Measurements from ENCODE around the gene TTC36. TPM values are rescaled to one million over a fixed set of nuclear protein-coding genes. Genes with fewer than 3 reads are reported as not detected.
"Not testable (repeated sequence)": the region's sequence is repeated elsewhere in the genome, so short reads cannot be mapped to it uniquely, and the experiment has no call there.

Gene TTC36
- total RNA-seq, 1 donor from 2014 or later, result 1.0 TPM

DNA sequence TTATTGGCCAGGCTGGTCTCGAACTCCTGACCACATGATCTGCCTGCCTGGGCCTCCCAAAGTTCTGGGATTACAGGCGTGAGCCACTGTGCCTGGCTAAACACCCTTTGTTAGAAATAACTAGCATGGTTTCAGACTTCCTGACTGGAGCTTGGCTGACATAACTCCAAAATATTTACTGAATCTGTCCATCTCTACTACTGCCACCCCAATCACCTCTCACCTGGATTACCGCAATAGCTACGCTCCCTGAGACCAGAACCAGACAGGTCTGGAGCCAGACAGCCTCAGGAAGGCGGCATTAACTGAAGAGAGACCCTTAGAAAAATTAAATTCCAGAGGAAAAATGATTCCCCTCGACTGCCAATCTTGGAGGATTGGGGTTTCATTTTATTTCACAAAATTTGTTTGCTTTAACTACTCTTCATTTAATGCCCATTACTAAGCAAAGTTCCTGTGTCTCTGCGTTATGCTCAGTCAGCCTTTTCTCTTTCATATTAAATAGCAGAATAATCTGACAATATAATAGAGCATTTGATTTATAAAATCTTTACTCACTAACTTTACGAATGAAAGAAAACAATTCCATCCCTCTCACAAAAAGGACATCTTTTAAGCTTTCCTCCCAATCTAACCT is 16.9 kb downstream of the TTC36 start:
- peaks cover 12 to 24% (median 22%) of the 10 kb centered on the region in 3 donors for H3K36me3 ChIP-seq (ENCODE audit: control insufficient read depth in 3 of 3, insufficient read depth in 3 of 3, low read length in 3 of 3)

GRCh38 chr11:118544647-118545010 is 17.4 kb downstream of the TTC36 start:
- no peak overlapping the region for H3K27ac ChIP-seq (ENCODE audit: low read depth, low read length)
- no peak overlapping the region for H3K4me3 ChIP-seq (ENCODE audit: low read length in 3 of 3)
- H3K27me3 ChIP-seq (ENCODE audit: control insufficient read depth in 3 of 3, insufficient read depth in 3 of 3, low read length in 3 of 3), result no peaks in the 10 kb centered on the region
- H3K36me3 ChIP-seq (ENCODE audit: control insufficient read depth in 3 of 3, insufficient read depth in 3 of 3, low read length in 3 of 3), result peaks cover 12 to 24% (median 22%) of the 10 kb centered on the region in 3 donors
- H3K9ac ChIP-seq (ENCODE audit: low read depth in 1 of 3, low read length in 3 of 3), result no peak overlapping the region
- H3K4me1 ChIP-seq (ENCODE audit: control insufficient read depth in 3 of 3, insufficient read depth in 3 of 3, low read length in 3 of 3), result no peaks in the 10 kb centered on the region
- H3K9me3 ChIP-seq (ENCODE audit: control insufficient read depth in 3 of 3, low read length in 3 of 3), result no peaks in the 10 kb centered on the region

More for the DNA sequence above, 16.9 kb downstream of the TTC36 start:
- Histone ChIP-seq H3K4me1 (ENCODE audit: control insufficient read depth in 3 of 3, insufficient read depth in 3 of 3, low read length in 3 of 3) (no peaks in the 10 kb centered on the region), H3K9me3 (ENCODE audit: control insufficient read depth in 3 of 3, low read length in 3 of 3) (no peaks in the 10 kb centered on the region), H3K9ac (ENCODE audit: low read depth in 1 of 3, low read length in 3 of 3) (no peak overlapping the region), H3K27me3 (ENCODE audit: control insufficient read depth in 3 of 3, insufficient read depth in 3 of 3, low read length in 3 of 3) (no peaks in the 10 kb centered on the region), H3K27ac (ENCODE audit: low read depth, low read length) (no peak overlapping the region), H3K4me3 (ENCODE audit: low read length in 3 of 3) (no peak overlapping the region)

DNA sequence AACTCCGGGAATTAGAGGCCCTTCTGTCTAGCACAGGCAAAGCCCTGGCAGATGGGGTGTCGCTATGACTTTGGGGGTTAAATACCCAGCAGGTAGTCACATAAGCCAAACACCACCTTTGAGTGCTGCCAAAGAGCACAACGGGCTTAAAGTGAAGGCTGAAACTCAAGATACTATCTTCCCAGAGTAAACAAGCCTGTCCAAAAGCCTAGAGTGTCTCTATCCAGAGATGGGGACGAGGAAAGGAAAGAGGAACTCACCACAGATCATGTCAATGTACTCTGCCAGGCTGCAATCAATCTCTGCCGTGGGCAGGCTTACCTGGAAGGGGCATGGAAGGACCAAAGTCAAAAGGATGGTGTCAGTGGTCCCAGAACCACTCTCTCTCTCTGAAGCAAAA is 18.3 kb downstream of the TTC36 start:
- H3K27me3 ChIP-seq (ENCODE audit: control insufficient read depth in 3 of 3, insufficient read depth in 3 of 3, low read length in 3 of 3), result no peaks in the 10 kb centered on the region
- no peaks in the 10 kb centered on the region for H3K9me3 ChIP-seq (ENCODE audit: control insufficient read depth in 3 of 3, low read length in 3 of 3)
- H3K36me3 ChIP-seq (ENCODE audit: control insufficient read depth in 3 of 3, insufficient read depth in 3 of 3, low read length in 3 of 3), result peaks cover 12 to 24% (median 22%) of the 10 kb centered on the region in 3 donors
- H3K4me3 ChIP-seq (ENCODE audit: low read length in 3 of 3), result no peak overlapping the region
- no peaks in the 10 kb centered on the region for H3K4me1 ChIP-seq (ENCODE audit: control insufficient read depth in 3 of 3, insufficient read depth in 3 of 3, low read length in 3 of 3)
- H3K27ac ChIP-seq (ENCODE audit: low read depth, low read length), result no peak overlapping the region
- no peak overlapping the region for H3K9ac ChIP-seq (ENCODE audit: low read depth in 1 of 3, low read length in 3 of 3)

DNA sequence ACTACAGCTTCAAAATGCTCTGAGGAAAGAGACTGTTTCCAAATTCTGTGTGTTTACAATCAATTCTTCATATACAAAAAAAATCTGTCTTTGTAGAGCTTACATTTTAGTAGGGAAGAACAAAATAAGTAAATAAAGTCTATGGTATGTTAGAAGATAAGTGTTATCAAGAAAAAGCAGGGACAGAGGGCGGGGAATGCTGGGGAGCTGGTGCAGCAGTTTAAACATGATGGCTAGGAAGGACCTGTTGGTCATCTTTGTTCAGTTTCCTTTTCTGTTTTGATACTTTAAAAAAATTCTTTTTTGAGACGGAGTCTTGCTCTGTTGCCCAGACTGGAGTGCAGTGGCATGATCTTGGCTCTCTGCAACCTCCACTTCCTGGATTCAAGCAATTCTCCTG is 19.9 kb downstream of the TTC36 start:
- H3K27ac ChIP-seq (ENCODE audit: low read depth, low read length), result no peak overlapping the region
- H3K36me3 ChIP-seq (ENCODE audit: control insufficient read depth in 3 of 3, insufficient read depth in 3 of 3, low read length in 3 of 3), result peaks cover 18 to 27% (median 26%) of the 10 kb centered on the region in 3 donors
- H3K27me3 ChIP-seq (ENCODE audit: control insufficient read depth in 3 of 3, insufficient read depth in 3 of 3, low read length in 3 of 3), result no peaks in the 10 kb centered on the region
- no peaks in the 10 kb centered on the region for H3K9me3 ChIP-seq (ENCODE audit: control insufficient read depth in 3 of 3, low read length in 3 of 3)
- H3K4me1 ChIP-seq (ENCODE audit: control insufficient read depth in 3 of 3, insufficient read depth in 3 of 3, low read length in 3 of 3), result no peaks in the 10 kb centered on the region
- H3K9ac ChIP-seq (ENCODE audit: low read depth in 1 of 3, low read length in 3 of 3), result no peak overlapping the region
- no peak overlapping the region for H3K4me3 ChIP-seq (ENCODE audit: low read length in 3 of 3)

- H3K4me1 ChIP-seq (ENCODE audit: control insufficient read depth in 3 of 3, insufficient read depth in 3 of 3, low read length in 3 of 3), result no peaks in the 10 kb centered on the region
- H3K27ac ChIP-seq (ENCODE audit: low read depth, low read length), result no peak overlapping the region
- no peak overlapping the region for H3K9ac ChIP-seq (ENCODE audit: low read depth in 1 of 3, low read length in 3 of 3)
- no peaks in the 10 kb centered on the region for H3K27me3 ChIP-seq (ENCODE audit: control insufficient read depth in 3 of 3, insufficient read depth in 3 of 3, low read length in 3 of 3)
- H3K4me3 ChIP-seq (ENCODE audit: low read length in 3 of 3), result no peak overlapping the region
- no peaks in the 10 kb centered on the region for H3K9me3 ChIP-seq (ENCODE audit: control insufficient read depth in 3 of 3, low read length in 3 of 3)
- H3K36me3 ChIP-seq (ENCODE audit: control insufficient read depth in 3 of 3, insufficient read depth in 3 of 3, low read length in 3 of 3), result peaks cover 24 to 39% (median 35%) of the 10 kb centered on the region in 3 donors
Observed at GRCh38 chr11:118552341-118552740, 25.1 kb downstream of the TTC36 start.

DNA sequence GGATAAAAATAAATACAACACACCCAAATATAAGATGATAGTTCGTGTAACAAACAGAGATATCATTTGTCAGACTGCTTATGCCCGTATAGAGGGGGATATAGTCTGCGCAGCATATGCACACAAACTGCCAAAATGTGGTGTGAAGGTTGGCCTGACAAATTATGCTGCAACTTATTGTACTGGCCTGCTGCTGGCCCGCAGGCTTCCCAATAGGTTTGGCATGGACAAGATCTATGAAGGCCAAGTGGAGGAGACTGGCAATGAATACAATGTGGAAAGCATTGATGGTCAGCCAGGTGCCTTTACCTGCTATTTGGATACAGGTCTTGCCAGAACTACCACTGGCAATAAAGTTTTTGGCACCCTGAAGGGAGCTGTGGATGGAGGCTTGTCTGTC is 33.5 kb downstream of the TTC36 start:
- Histone ChIP-seq H3K27ac (ENCODE audit: low read depth, low read length) (no peak overlapping the region), H3K4me1 (ENCODE audit: control insufficient read depth in 3 of 3, insufficient read depth in 3 of 3, low read length in 3 of 3) (peaks cover 4 to 9% (median 6%) of the 10 kb centered on the region in 3 donors), H3K9ac (ENCODE audit: low read depth in 1 of 3, low read length in 3 of 3) (no peak overlapping the region), H3K9me3 (ENCODE audit: control insufficient read depth in 3 of 3, low read length in 3 of 3) (no peaks in the 10 kb centered on the region), H3K4me3 (ENCODE audit: low read length in 3 of 3) (no peak overlapping the region), H3K27me3 (ENCODE audit: control insufficient read depth in 3 of 3, insufficient read depth in 3 of 3, low read length in 3 of 3) (no peaks in the 10 kb centered on the region), H3K36me3 (ENCODE audit: control insufficient read depth in 3 of 3, insufficient read depth in 3 of 3, low read length in 3 of 3) (peaks cover 5 to 25% (median 24%) of the 10 kb centered on the region in 3 donors)

DNA sequence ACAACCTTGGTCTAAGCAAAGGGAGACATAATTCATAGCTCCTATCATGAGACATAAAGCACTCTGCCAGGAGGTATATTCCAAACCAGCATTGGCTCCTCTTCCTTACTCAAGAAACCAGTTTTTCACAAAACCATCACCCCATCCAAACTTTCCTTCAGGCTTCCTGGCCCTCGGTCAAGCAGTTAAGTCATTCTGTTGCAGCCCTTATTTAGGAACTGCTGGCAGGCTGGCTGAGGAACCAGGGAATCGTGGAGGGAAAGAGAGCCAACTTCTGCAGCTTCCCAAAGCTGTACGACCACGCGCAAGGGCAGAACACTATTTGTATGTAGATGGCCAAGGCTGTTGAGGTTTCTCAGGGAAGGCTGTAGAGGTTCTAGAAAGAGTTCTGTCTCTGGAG is 37.8 kb downstream of the TTC36 start:
- H3K4me1 ChIP-seq (ENCODE audit: control insufficient read depth in 3 of 3, insufficient read depth in 3 of 3, low read length in 3 of 3), result peaks cover 6 to 9% (median 8%) of the 10 kb centered on the region in 3 donors
- H3K27ac ChIP-seq (ENCODE audit: low read depth, low read length), result no peak overlapping the region
- peaks cover 3 to 7% (median 3%) of the 10 kb centered on the region in 3 donors for H3K36me3 ChIP-seq (ENCODE audit: control insufficient read depth in 3 of 3, insufficient read depth in 3 of 3, low read length in 3 of 3)
- H3K4me3 ChIP-seq (ENCODE audit: low read length in 3 of 3), result peak overlapping the region; percentile 37 to 57 (median 51)
- H3K27me3 ChIP-seq (ENCODE audit: control insufficient read depth in 3 of 3, insufficient read depth in 3 of 3, low read length in 3 of 3), result no peaks in the 10 kb centered on the region
- no peaks in the 10 kb centered on the region for H3K9me3 ChIP-seq (ENCODE audit: control insufficient read depth in 3 of 3, low read length in 3 of 3)
- peak overlapping the region in 2 of 3 donors; percentile 24 to 71 for H3K9ac ChIP-seq (ENCODE audit: low read depth in 1 of 3, low read length in 3 of 3)

- no peak overlapping the region for H3K4me3 ChIP-seq (ENCODE audit: low read length in 3 of 3)
- no peak overlapping the region for H3K9ac ChIP-seq (ENCODE audit: low read depth in 1 of 3, low read length in 3 of 3)
- H3K27me3 ChIP-seq (ENCODE audit: control insufficient read depth in 3 of 3, insufficient read depth in 3 of 3, low read length in 3 of 3), result no peaks in the 10 kb centered on the region
- no peaks in the 10 kb centered on the region for H3K9me3 ChIP-seq (ENCODE audit: control insufficient read depth in 3 of 3, low read length in 3 of 3)
- H3K36me3 ChIP-seq (ENCODE audit: control insufficient read depth in 3 of 3, insufficient read depth in 3 of 3, low read length in 3 of 3), result peaks cover 0 to 4% (median 0%) of the 10 kb centered on the region in 3 donors
- H3K4me1 ChIP-seq (ENCODE audit: control insufficient read depth in 3 of 3, insufficient read depth in 3 of 3, low read length in 3 of 3), result peaks cover 14 to 25% (median 22%) of the 10 kb centered on the region in 3 donors
- H3K27ac ChIP-seq (ENCODE audit: low read depth, low read length), result no peak overlapping the region
Observed at GRCh38 chr11:118569670-118570069, 42.4 kb downstream of the TTC36 start.

DNA sequence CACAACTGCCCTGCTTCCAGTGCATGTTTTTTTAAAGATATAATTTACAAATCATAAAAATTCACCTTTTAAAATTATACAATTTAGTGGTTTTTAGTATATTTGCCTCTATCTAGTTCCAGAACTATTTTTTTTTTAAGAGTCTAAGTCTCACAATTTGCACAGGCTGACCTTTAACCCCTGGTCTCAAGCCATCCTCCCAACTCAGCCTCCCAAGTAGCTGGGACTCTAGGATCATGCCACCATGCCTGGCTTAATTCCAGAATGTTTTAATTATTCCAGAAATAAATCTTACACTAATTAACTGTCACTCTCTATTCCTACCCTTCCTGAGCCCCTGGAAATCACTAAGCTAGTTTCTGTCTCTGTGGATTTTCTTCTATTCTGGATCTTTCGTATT is 43.5 kb downstream of the TTC36 start:
- Histone ChIP-seq H3K27me3 (ENCODE audit: control insufficient read depth in 3 of 3, insufficient read depth in 3 of 3, low read length in 3 of 3) (no peaks in the 10 kb centered on the region), H3K4me3 (ENCODE audit: low read length in 3 of 3) (no peak overlapping the region), H3K9ac (ENCODE audit: low read depth in 1 of 3, low read length in 3 of 3) (no peak overlapping the region), H3K36me3 (ENCODE audit: control insufficient read depth in 3 of 3, insufficient read depth in 3 of 3, low read length in 3 of 3) (peaks cover 0 to 4% (median 0%) of the 10 kb centered on the region in 3 donors), H3K27ac (ENCODE audit: low read depth, low read length) (no peak overlapping the region), H3K9me3 (ENCODE audit: control insufficient read depth in 3 of 3, low read length in 3 of 3) (no peaks in the 10 kb centered on the region), H3K4me1 (ENCODE audit: control insufficient read depth in 3 of 3, insufficient read depth in 3 of 3, low read length in 3 of 3) (peaks cover 12 to 25% (median 13%) of the 10 kb centered on the region in 3 donors)

- H3K27me3 ChIP-seq (ENCODE audit: control insufficient read depth in 3 of 3, insufficient read depth in 3 of 3, low read length in 3 of 3); H3K9me3 ChIP-seq (ENCODE audit: control insufficient read depth in 3 of 3, low read length in 3 of 3); H3K36me3 ChIP-seq (ENCODE audit: control insufficient read depth in 3 of 3, insufficient read depth in 3 of 3, low read length in 3 of 3): not testable (repeated sequence)
- Histone ChIP-seq H3K4me1 (ENCODE audit: control insufficient read depth in 3 of 3, insufficient read depth in 3 of 3, low read length in 3 of 3) (peaks cover 9 to 25% (median 16%) of the 10 kb centered on the region in 3 donors), H3K9ac (ENCODE audit: low read depth in 1 of 3, low read length in 3 of 3) (peak overlapping the region; percentile 24 to 100 (median 76)), H3K27ac (ENCODE audit: low read depth, low read length) (peak overlapping the region; percentile 98), H3K4me3 (ENCODE audit: low read length in 3 of 3) (peak overlapping the region; percentile 94 to 95 (median 95))
Observed at GRCh38 chr11:118571701-118572060, 44.4 kb downstream of the TTC36 start.

Data from skeletal muscle tissue (tissue), 4 donors.